HepG2 (cell line): ENCODE data around the gene ATP5MG. TPM values are rescaled to one million over a fixed set of nuclear protein-coding genes. Genes with fewer than 3 reads are reported as not detected.

Experiments used
- EHMT2 ChIP-seq: fragments of 200-600 bp; sonication (generic); IDR thresholded peaks from 2 replicates; pipeline ENCODE4 v1.7.0; 2017; ENCODE audit warnings: antibody characterized with exemption, low read depth, low read length, borderline replicate concordance
- FOXK1 ChIP-seq: sonication (generic); formaldehyde crosslinking; IDR thresholded peaks from 2 replicates; pipeline ENCODE4 v1.4.0; 2020; ENCODE audit warnings: low read depth, missing genetic modification reagents, borderline replicate concordance
- RBAK ChIP-seq: sonication (generic); formaldehyde crosslinking; IDR thresholded peaks from 2 replicates; pipeline ENCODE4 v1.5.1; 2020; ENCODE audit warnings: mild to moderate bottlenecking, missing genetic modification reagents
- ZBTB26 ChIP-seq: IDR thresholded peaks from 2 replicates; pipeline ENCODE4 v1.6.1; 2016; ENCODE audit warnings: missing compliant biosample characterization, missing genetic modification reagents, borderline replicate concordance
- ZBTB4 ChIP-seq: sonication (generic); formaldehyde crosslinking; IDR thresholded peaks from 2 replicates; pipeline ENCODE4 v1.4.0; 2020; ENCODE audit warnings: missing genetic modification reagents, mild to moderate bottlenecking, borderline replicate concordance
- ZNF225 ChIP-seq: sonication (generic); formaldehyde crosslinking; IDR thresholded peaks from 2 replicates; pipeline ENCODE4 v1.4.0; 2020; ENCODE audit warnings: mild to moderate bottlenecking, missing genetic modification reagents
- ZNF318 ChIP-seq: sonication (generic); formaldehyde crosslinking; IDR thresholded peaks from 2 replicates; pipeline ENCODE4 v1.4.0; 2020; ENCODE audit warnings: mild to moderate bottlenecking, missing genetic modification reagents
- ZNF44 ChIP-seq: sonication (generic); formaldehyde crosslinking; IDR thresholded peaks from 2 replicates; pipeline ENCODE4 v1.5.1; 2020; ENCODE audit warnings: mild to moderate bottlenecking, missing genetic modification reagents
- ZNF709 ChIP-seq: sonication (generic); formaldehyde crosslinking; IDR thresholded peaks from 2 replicates; pipeline ENCODE4 v1.5.0; 2020; ENCODE audit warnings: mild to moderate bottlenecking, missing genetic modification reagents
- polyA plus RNA-seq, 8 experiments: library from polyadenylated mRNA; depleted of rRNA in 3 of 8; stranded (reverse) in 7 of 8; unstranded in 1 of 8; fragments of >200 nt; fragmentation: Illumina TruSeq in 4 of 8; extraction: Trizol in 4 of 8; gene quantifications; 2 replicates each; pipeline versions ENCODE4 v1.2.1 to v1.2.3, GENCODE V29; 2011 to 2016; ENCODE audit warnings: low read depth in 4 of 8, missing spikeins in 1 of 8, mixed read lengths in 1 of 8; ENCODE audit not compliant: insufficient read depth in 1 of 8
- total RNA-seq, 5 experiments: library from RNA; depleted of rRNA; stranded (reverse); fragments of >200 nt; fragmentation: Illumina TruSeq; extraction: Trizol; gene quantifications; 2 replicates each; pipeline ENCODE4 v1.2.3, GENCODE V29; 2016; ENCODE audit warnings: low read depth in 1 of 5
- TF ChIP-seq, protein P1 (sequence below): sonication (generic); formaldehyde crosslinking; IDR thresholded peaks from 2 replicates; pipeline ENCODE4 v1.4.0; 2020; ENCODE audit warnings: missing genetic modification reagents, borderline replicate concordance

ATP5MG gene
- total and polyA plus RNA-seq, 2 of the 13 experiments (the other 11 are each of a cell fraction or from before 2014, with no cell fraction given): 260 to 320 TPM

- TF ChIP-seq, protein P1, sequence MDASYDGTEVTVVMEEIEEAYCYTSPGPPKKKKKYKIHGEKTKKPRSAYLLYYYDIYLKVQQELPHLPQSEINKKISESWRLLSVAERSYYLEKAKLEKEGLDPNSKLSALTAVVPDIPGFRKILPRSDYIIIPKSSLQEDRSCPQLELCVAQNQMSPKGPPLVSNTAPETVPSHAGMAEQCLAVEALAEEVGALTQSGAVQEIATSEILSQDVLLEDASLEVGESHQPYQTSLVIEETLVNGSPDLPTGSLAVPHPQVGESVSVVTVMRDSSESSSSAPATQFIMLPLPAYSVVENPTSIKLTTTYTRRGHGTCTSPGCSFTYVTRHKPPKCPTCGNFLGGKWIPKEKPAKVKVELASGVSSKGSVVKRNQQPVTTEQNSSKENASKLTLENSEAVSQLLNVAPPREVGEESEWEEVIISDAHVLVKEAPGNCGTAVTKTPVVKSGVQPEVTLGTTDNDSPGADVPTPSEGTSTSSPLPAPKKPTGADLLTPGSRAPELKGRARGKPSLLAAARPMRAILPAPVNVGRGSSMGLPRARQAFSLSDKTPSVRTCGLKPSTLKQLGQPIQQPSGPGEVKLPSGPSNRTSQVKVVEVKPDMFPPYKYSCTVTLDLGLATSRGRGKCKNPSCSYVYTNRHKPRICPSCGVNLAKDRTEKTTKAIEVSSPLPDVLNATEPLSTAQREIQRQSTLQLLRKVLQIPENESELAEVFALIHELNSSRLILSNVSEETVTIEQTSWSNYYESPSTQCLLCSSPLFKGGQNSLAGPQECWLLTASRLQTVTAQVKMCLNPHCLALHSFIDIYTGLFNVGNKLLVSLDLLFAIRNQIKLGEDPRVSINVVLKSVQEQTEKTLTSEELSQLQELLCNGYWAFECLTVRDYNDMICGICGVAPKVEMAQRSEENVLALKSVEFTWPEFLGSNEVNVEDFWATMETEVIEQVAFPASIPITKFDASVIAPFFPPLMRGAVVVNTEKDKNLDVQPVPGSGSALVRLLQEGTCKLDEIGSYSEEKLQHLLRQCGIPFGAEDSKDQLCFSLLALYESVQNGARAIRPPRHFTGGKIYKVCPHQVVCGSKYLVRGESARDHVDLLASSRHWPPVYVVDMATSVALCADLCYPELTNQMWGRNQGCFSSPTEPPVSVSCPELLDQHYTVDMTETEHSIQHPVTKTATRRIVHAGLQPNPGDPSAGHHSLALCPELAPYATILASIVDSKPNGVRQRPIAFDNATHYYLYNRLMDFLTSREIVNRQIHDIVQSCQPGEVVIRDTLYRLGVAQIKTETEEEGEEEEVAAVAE (CRISPR knock-in tag): peak; percentile 61; the same call in 1 of the 2 replicates
- TF ChIP-seq FOXK1 (CRISPR knock-in tag) (0 out of 2 replicates have a peak, but pooled peaks have one; percentile 28), ZNF44 (no peak), ZNF709 (peak; percentile 69), ZNF318 (CRISPR knock-in tag) (no peak), ZBTB4 (no peak), EHMT2 (no peak), ZBTB26 (CRISPR knock-in tag) (peak; percentile 75), RBAK (CRISPR knock-in tag) (no peak), ZNF225 (CRISPR knock-in tag) (no peak)
These were observed 34.7 kb downstream of the ATP5MG start, which contains the start of gene KMT2A (continued) for GRCh38 chr11:118435893-118436624.
